GM12875 (cell line): Measurements from ENCODE around the gene HADH.
"Not testable (repeated sequence)": the region's sequence is repeated elsewhere in the genome, so short reads cannot be mapped to it uniquely, and the experiment has no call there.

ENCODE experiments used
- H3K4me3 ChIP-seq: one replicate; pipeline ENCODE4 v1.5.1; 2011; ENCODE audit warnings: low read depth, low read length, control low read depth
- TF ChIP-seq, protein P1 (sequence below): IDR thresholded peaks from 2 replicates; pipeline ENCODE4 v1.5.1; 2011; ENCODE audit warnings: low read depth, mild to moderate bottlenecking, control low read depth, inconsistent platforms, low read length, moderate library complexity, borderline replicate concordance; ENCODE audit not compliant: insufficient read depth

Gene HADH

GRCh38 chr4:108005807-108006206 lies 16.1 kb downstream of the HADH start:
- TF ChIP-seq, protein P1, sequence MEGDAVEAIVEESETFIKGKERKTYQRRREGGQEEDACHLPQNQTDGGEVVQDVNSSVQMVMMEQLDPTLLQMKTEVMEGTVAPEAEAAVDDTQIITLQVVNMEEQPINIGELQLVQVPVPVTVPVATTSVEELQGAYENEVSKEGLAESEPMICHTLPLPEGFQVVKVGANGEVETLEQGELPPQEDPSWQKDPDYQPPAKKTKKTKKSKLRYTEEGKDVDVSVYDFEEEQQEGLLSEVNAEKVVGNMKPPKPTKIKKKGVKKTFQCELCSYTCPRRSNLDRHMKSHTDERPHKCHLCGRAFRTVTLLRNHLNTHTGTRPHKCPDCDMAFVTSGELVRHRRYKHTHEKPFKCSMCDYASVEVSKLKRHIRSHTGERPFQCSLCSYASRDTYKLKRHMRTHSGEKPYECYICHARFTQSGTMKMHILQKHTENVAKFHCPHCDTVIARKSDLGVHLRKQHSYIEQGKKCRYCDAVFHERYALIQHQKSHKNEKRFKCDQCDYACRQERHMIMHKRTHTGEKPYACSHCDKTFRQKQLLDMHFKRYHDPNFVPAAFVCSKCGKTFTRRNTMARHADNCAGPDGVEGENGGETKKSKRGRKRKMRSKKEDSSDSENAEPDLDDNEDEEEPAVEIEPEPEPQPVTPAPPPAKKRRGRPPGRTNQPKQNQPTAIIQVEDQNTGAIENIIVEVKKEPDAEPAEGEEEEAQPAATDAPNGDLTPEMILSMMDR = no peak
- no peak overlapping the region for H3K4me3 ChIP-seq

GRCh38 chr4:108006361-108006760 lies 16.7 kb downstream of the HADH start:
- TF ChIP-seq, protein P1 = no peak
- H3K4me3 ChIP-seq = no peak overlapping the region

DNA sequence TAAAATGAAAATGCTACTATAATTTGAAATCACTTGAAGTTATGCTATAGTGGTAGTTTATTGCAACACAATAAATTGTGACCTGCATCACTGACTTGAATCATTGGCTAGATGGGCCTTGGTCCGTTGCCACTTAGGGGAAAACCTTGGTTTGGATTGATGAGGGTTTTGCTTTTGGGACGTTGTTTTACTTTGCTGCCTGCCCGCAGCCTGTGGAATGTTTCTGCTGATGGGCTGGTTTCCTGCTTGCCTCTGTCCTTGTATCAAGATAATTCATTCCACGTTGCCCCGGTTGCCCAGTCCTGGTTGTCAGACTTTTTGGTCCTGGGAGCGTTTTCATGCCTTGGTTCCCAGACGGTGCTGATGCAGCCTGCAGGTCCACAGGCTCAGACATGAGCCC lies 18.3 kb downstream of the HADH start:
- H3K4me3 ChIP-seq = no peak overlapping the region
- TF ChIP-seq, protein P1 = no peak

- TF ChIP-seq, protein P1 = no peak
- no peak overlapping the region for H3K4me3 ChIP-seq
Observed at GRCh38 chr4:108008721-108009120, 19.0 kb downstream of the HADH start.

GRCh38 chr4:108010167-108010566 lies 20.5 kb downstream of the HADH start:
- no peak overlapping the region for H3K4me3 ChIP-seq
- TF ChIP-seq, protein P1 = no peak

GRCh38 chr4:108012382-108012781 lies 22.7 kb downstream of the HADH start:
- not testable (repeated sequence) for H3K4me3 ChIP-seq

DNA sequence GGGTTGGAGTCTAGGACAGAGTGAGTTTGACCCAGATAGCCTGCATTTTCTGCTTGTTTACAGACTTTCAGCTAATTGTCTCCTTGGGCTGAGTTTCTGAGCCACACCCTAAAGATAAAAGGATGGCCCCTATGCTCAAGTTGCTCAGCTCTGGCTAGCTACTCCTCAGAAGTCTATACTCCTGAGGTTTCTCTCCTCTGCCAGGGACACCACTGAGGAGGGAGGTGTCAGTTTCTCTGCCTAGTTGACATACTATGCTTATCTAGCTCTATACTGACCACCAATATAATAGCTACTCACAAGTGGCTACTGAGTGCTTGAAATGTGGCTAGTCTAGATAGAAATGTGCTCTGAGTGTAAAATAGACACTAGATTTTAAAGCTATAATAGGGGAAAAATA lies 23.6 kb downstream of the HADH start:
- TF ChIP-seq, protein P1 = no peak

DNA sequence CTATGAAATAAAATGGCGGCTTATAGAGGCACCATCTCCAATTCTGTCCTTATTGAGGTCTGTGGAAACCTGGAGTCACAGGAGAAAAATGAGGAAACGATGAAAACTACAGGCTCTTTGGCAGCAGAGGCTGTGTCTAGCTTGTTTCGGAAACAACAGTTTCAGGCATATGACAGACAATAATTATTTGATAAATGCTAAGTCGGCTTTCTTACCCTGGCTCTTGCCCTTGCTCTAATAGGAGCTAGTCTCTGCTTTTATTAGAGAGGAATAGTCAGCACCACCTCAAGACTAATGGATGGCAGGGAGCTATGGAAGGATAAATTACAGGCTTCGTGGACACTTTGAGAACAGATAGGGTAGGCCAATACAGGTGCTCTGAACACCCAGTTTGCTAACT lies 24.3 kb downstream of the HADH start:
- TF ChIP-seq, protein P1 = no peak
- no peak overlapping the region for H3K4me3 ChIP-seq

More for the DNA sequence above, 23.6 kb downstream of the HADH start:
- H3K4me3 ChIP-seq = no peak overlapping the region
